HG02885 (cell line): Measurements from ENCODE around the gene FIGN.

Experiments
- ATAC-seq: cut with Tn5 transposase; IDR thresholded peaks from one replicate; pipeline ENCODE4 v1.9.1; 2021; ENCODE audit warnings: mild to moderate bottlenecking; ENCODE audit not compliant: unreplicated experiment, poor library complexity

The FIGN gene

DNA sequence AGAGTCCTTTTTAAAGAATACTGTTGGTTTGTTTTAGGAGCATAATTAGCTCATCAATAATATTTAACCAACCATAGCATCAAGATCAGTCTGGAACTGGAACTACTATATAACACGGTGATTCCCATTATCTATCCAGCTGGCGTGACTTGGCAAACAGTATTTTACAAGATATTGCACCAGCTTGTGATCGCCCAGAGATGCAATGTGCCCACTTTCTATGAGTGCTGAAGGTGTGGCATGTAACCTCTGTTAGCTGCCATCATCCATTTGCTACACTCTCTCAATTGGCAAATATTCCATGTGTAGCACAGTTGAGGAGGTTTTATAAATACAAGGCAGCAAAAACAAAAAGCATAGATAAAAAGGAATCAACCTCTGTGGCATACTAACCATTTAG lies 64.9 kb downstream of the FIGN start:
- no peak for ATAC-seq

DNA sequence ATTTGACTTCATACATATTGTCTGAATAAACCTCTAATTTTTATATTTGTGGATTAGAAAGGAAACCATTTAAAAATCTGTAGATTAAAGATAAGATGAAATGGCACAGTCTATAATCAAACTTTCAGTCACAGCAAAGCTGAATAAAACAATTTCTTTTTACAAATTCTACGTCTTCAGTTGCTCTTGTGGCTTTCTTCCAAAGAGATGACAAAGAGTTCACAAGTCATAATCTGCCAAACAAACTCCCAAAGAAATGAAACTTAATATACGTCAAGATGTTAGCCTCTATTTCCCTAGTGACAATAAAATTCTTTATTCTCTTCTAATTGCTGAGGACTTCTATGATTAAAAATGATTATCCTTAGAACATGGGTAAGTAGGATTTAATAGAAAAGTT lies 66.3 kb downstream of the FIGN start:
- ATAC-seq = no peak

DNA sequence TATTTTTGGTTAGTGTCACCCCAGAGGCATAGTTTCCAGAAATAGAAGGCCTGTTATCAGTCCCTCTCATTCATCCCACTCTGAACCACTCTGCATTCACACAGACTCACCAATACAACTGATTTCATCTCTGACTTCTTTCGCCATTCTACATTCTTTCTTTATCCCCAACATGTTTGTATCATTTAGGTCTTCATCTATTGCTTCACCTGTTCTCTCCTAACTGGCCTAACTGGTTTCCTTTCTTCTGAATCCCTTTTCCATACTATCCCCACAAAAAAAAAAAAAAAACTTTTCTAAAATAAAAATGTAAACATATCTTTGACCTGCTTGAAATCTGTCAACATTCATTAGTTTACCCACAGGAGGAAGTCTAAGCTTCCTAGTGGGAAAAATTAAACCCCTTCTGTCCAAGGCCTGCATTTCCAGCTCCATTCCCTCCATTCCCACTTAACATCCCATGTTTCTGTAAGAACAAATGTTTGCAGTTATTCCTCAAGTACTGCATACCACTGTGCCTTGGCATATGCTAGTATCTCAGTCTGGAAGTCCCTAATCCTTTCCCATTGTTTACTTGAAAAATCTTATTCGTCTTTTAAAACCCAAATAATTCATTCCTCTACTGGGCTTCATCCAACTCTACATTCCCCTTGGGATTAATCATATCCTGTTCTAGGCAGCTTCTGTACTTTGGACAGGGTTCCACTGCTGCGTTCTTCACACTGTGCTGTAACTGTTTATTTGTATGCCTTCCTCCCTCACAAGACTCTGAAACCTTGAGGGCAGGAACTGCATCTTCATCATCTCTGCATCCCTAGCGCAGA lies 68.5 kb downstream of the FIGN start:
- ATAC-seq = no peak

DNA sequence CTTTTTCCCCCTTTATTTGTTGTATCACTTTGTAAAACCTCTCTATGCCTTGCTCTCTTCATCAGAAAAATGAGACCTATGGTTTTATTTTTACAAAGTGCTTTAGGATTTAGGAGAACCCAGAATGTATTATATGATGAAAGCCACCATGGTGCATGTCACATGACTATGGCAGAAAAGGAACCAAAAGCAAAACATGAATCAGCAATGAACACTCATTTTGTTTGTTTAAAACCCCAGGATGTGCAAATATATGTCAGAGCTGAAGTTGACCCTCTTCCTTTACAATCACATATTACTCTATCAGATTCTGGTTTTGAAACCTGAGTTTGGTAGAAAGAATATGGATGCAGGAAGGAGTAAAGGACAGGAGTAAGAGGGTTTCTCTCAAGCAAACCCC lies 70.0 kb downstream of the FIGN start:
- ATAC-seq = no peak

DNA sequence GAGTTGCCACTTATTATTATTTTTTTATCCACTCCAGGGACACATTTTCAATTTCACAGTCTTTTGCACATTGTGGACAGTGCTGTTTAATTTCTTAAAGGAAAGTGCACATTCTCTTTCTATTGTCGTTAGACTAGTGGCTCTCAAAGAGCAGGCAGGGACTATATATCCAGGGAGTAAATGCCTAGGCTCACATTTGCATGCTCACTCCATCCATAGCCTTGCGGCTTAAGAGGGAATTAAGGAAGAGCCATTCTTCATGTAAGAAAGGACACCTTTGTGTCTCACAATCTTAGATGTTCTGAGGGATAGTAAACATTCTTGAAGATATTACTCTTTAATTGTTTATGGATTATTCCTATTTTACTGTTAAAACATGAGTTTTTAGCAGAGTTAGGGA lies 70.8 kb downstream of the FIGN start:
- ATAC-seq = no peak

DNA sequence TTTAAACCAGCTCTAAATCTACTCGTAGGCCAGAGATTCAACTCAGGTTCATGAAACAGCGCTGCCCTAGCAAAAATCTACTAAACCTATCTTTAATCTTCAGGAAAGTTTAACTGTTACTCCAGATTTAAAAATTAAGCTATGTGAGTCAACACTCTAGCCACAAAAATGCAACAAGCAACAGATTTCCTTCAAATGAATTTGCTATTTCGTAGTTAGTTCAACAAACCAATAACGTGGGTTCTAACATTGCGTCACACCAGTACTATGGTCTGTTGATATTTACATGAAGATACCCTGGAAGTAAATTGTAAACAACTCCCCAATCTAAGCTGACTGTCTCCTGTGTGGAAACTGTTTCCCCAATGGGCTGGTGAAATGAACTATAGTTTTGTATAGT lies 71.2 kb downstream of the FIGN start:
- no peak for ATAC-seq

DNA sequence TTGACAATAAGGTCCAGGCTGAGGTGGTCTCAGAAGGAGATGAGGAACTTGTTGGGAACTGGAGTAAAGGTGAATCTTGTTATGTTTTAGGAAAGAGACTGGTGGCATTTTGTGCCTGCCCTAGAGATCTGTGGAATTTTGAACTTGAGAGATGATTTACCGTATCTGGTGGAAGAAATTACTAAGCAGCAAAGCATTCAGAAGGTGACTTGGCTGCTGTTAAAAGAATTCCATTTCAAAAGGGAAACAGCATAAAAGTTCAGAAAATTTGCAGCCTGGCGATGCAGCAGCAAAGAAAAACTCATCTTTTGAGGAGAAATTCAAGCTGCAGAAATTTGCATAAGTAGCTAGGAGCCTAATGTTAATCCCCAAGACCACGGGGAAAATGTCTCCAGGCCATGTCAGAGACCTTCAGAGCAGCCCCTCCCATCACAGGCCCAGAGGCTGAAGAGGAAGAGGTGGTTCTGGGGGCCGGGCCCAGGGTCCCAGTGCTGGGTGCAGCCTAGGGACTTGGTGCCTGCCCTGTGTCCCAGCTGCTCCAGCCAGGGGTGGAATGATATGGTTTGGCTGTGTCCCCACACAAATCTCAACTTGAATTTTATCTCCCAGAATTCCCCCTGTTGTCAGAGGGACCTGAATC lies 73.5 kb downstream of the FIGN start:
- ATAC-seq = no peak

DNA sequence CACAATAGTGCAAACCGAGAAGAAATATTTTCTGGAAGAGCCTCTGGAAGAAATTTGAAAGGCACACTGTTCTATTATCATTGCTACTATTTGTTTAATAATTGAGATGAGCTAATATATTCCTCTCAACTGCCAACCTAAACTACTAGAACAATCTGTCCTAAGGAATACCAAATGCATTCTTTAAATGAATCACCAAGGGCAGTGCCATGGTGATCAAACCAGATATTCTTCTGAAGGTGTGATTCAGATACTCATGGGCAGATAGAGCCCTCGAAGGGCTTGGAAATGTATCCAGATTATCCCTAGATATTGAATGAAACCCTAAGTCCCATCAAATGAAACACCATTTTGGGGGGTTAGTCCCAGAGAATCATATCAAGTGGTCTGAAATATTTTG lies 76.6 kb downstream of the FIGN start:
- no peak for ATAC-seq

DNA sequence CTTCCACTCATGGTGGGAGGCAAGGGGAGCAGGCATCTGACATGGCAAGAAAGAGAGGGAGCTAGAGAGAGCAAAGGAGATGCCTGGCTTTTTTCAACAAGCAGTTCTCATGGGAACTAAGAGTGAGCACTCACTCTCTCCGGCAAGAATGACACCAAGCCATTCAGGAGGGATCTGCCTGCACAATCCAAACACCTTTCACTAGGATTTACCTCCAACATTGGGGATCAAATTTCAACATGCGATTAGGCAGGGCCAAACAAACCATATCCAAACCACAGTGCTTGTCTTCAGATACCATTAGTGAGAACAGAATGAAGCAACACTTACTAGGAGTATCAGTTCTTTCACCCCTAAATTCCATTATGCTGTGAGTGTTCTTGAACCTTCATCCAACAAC lies 77.3 kb downstream of the FIGN start:
- no peak for ATAC-seq

DNA sequence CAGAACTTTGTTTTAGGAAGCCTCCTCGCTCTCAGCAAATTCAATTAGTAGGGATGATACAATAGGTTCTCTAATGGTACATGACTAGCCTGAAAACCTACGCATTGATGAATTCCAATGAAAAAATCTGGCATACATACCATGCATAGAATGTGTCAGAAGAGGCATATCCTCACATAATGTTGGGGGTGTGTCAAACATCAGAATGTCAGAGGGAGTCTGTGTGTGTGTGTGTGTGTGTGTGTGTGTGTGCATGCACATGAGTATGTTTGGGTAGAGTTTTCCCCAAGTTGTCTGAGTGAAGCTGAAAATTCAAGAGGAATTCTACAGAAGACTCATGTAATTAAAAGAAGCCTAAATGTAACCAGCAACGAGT lies 78.5 kb downstream of the FIGN start:
- no peak for ATAC-seq

DNA sequence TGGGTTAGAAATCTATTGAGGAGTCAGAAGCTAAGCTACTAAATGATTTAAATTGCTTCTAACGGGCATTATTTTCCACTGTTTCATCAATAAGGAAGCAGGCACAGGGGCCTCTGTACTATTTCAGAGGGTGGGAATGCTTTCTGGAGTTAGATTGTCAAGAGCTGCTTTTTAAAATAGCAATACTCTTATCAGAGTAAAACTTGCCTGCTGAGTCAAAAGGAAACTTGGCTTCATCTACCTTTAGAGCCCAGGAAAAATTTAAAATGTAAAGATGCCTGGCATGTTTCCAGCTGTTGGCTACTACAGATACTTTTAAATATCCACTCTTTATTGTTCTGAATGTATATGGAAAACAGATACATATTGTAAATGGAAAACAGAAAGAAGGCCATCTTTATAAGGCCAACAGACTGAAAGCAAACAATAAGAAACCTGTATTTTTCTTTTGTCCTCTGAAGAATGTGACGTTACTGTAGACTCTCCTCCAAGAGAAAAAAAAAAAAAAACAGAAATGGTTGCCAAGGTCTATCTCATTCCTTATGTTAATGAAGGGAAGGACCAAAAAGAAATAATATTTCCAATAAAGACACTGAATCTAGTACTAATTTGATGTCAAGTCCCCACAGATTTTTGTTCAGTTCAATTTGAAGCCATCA lies 79.1 kb downstream of the FIGN start:
- ATAC-seq = no peak

DNA sequence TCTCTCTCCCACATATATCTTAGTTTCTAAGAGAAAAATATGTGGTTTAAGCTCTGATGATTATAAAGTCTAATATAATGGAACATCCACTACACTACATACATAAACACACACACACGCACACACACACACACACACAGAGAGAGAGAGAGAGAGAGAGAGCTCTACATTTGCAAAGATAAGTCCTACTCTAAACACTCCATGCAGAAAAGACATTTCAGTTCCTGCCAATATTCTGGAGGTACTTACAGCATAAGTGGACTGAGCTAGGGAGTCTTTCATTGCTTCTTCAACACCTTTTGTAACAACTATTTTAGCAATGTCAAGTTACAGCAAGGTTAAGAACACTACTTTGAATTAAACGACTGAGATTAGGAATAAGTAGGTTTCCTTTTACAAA lies 80.1 kb downstream of the FIGN start:
- no peak for ATAC-seq

DNA sequence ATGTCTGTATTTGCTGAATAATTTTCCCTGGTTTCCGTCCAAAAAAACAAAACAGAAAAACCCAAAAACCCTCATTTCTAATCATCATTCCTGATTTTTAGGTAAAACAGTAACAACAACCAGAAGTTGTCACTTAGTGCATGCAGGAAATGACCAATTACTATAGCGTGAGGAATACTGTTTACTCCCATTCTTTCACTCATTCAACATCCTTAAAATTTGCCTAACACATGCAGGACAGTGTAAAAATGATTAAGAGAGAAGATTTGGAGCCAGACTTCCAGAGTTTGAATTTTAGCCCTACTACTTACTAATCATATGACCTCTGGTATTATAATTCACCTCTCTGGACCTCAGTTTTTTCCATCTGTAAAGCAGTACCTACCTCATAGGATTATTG lies 83.1 kb downstream of the FIGN start:
- no peak for ATAC-seq

DNA sequence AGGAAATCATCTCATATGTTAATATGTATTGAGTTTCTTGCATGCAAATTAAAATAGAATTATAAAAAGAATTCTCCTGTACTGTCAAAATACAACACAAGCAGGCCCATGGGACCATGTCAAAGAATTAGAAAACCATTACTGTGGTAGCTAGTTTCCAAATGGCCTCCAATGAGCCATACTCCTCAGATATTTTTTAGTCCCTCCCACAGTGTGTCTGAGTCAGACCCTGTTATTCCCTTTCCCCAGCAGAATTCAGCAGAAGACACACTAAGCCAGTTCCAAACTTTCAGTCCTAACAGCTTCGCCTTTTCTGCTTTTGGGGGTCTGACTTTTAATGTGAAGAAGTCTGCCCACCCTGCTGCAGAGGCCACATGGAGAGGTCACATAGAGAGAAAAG lies 86.7 kb downstream of the FIGN start:
- no peak for ATAC-seq

DNA sequence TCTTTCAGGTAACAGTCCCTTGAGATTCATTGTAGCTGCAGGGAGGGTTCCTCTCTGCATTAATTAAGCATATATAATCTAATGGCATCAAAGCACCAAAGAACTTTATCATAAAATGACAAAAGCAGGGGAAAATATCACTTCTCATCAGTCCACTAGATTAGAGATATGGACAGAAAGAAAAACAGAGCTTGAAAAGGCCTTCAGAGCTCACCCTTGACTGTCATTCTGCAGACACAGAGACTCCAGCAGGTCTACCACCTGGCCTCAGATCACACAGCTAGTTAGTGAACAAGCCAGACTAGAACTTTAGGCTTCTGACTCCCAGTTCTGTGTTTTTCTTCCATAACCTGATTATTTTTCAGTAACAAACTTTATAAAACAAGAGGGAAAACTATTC lies 88.5 kb downstream of the FIGN start:
- no peak for ATAC-seq

DNA sequence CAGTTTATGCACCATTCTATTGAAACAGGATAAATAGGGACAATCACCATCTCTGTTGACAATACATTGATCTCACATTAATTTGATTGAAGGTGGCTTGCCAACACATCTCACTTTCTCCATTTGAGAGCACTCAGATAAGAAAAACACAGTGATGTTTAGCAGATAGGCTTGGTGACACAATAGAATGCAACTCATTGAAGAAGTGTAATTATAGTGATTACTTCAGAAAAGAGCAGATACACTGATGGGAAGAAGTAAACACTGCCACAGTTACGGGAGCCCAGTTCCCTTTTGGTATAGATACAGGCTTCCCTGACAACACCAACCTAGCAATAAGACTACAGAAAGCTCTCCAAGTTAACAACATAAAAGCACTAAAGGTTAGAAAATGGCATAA lies 89.1 kb downstream of the FIGN start:
- ATAC-seq = no peak

DNA sequence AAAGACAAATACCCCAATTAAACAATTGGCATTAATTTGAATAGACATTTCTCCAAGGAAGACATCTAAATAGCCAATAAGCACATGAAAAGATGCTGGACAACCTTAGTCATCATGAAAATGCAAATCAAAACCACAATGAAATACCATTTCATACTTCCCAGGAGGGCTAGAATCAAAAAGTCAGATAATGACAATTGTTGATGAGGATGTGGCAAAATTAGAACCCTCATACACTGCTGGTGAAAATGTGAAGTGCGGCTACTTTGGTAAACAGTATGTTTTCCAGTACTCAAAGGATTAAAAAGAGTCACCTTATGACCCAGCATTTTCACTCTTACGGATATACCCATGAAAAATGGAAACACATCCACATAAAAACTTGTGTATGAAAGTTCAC lies 91.6 kb downstream of the FIGN start:
- ATAC-seq = no peak

DNA sequence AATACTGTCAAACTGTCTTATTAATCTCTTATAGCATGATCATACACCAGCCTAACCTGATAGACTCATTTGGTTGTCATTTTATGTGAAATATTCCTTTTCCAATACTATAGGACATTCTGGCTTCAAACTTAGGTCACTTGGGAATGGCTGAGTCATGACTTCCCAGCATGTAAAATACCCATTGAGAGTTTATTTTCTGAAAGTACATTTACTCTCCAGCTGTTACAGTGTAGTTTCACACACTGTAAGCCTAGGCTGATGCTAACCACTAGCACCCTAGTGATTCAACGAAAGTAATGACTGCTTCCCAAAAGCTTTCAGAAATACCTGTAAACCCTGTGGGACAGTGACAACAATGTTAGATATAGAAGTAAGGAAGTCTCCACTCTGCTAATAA lies 93.8 kb downstream of the FIGN start:
- ATAC-seq = no peak

DNA sequence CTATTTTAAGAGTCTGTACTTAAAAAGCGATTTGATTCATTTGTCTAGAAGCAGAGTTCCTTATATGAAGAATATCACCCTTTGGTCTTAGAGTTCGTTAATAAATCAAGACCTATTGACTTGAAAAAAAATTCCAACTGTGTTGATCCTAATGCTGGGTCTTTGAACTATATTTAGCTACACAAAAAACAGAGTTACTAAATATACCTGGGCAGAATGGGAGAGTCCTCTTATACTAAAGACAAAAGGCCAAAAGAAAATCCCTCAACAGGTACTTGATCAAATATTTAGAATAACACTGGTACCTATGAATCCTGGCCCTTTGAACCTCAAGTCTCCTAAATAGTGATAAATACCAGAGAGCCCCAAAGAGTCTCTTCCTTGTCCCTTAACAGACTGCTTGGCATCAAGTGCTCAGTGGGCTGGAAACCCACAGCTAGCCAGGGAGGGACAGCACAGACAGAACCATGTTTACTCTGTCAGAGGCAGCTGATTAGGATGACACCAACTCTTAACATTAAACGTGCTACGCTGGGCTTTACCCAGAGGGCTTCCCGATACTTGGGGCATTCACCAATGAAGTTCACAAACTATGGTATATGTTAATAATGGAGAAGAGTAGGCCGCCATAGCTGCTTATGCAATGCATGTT lies 95.1 kb downstream of the FIGN start:
- ATAC-seq = no peak

DNA sequence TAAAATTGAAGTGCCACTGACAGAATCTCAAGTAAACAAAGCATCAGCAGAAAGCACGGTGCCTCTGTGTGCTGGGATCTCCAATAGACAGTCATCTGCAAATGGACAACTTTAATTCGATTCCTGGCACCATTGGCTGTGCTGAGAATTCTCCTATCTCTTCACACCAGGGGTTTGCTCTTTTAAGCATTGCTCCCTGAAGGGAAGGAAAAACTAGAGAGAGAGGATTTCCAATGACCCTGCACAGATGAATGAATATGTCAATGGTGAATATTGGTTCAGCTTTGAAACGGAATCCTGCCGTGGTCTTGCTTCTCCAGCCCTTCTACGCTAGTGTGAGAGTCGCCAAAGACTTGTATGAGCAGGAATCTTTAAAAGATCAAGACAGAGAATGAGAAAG lies 97.9 kb downstream of the FIGN start:
- no peak for ATAC-seq

DNA sequence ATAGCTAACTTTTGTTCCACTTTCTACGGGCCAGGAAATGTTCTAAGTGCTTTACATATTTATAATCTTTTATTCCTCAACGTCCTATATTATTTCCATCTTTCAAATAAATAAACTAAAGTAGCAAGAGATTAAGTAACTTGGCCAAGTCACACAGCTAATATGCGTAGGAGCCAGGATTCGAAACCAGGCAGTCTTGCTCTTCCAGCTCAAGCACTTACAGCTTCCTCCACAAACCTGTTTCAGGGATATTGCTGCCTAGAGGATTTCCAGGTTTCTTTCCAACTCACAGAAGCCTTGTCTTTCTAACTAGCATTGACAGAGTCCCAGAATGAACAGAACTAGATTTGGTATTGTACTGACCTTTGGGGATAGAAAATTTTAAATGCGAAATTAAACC lies 102.5 kb downstream of the FIGN start:
- ATAC-seq = no peak
